ENCODE measurements around the gene AOX1.

DNA sequence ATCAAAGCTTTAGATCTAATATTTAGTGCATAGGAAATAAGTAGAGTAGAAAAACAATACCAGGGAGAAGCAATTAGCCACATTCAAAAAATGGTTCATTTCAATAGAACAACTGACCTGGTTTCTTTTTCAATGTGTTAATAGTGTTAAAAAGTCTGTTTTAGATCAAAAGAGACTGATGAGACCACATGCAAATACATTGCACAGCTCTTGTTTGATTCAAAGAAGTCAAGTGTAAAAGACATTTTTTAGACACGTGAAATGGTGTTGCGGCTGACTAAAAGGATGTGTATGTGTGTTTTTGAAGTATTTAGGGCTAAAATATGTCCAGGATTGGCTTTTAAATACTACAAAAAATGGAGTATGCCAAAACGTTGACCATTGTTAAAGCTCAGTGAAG is 1.2 kb upstream of the AOX1 start:
- TF ChIP-seq CTCF (IDR thresholded peaks at IDR 0.05) (no peak), POLR2A (IDR thresholded peaks at IDR 0.05) (no peak)

Data from sigmoid colon (tissue), 3 donors.